ENCODE measurements around the gene PPP2R2B. TPM values are rescaled to one million over a fixed set of nuclear protein-coding genes. Genes with fewer than 3 reads are reported as not detected.
"Not testable (repeated sequence)": the region's sequence is repeated elsewhere in the genome, so short reads cannot be mapped to it uniquely, and the experiment has no call there.

The PPP2R2B gene
- total and polyA plus RNA-seq, 7 donors: 0.03 to 0.71 (median 0.11) TPM; not detected in 1

DNA sequence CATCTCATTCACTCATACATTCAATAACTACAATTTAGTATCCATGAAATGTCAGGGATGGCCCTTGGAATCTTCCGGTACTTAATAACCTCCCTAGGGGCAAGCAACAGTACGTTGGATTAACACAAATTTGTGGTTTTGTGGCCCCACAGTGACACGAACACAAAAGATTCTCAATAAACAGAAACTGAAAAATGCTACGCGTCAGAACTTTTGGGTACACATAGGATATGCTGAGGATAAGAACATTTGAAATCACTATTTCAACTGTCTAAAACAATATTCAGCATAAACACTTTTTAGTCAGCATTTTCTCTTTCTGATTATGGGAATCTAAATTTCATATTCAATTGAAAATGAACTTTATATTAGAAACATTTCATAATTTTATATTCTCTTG, 255.5 kb downstream of the PPP2R2B start:
- TF ChIP-seq, protein P1, sequence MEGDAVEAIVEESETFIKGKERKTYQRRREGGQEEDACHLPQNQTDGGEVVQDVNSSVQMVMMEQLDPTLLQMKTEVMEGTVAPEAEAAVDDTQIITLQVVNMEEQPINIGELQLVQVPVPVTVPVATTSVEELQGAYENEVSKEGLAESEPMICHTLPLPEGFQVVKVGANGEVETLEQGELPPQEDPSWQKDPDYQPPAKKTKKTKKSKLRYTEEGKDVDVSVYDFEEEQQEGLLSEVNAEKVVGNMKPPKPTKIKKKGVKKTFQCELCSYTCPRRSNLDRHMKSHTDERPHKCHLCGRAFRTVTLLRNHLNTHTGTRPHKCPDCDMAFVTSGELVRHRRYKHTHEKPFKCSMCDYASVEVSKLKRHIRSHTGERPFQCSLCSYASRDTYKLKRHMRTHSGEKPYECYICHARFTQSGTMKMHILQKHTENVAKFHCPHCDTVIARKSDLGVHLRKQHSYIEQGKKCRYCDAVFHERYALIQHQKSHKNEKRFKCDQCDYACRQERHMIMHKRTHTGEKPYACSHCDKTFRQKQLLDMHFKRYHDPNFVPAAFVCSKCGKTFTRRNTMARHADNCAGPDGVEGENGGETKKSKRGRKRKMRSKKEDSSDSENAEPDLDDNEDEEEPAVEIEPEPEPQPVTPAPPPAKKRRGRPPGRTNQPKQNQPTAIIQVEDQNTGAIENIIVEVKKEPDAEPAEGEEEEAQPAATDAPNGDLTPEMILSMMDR (IDR thresholded peaks at IDR 0.05): no peak

GRCh38 chr5:146622391-146622790, 256.2 kb downstream of the PPP2R2B start:
- peaks cover 0 to 2% (median 0%) of the 10 kb centered on the region in 3 donors for H3K27me3 ChIP-seq (ENCODE audit: insufficient read depth in 3 of 3, low read length in 2 of 3)

More for the DNA sequence above, 255.5 kb downstream of the PPP2R2B start:
- Histone ChIP-seq H3K27ac (no peak overlapping the region), H3K27me3 (ENCODE audit: insufficient read depth in 3 of 3, low read length in 2 of 3) (peaks cover 0 to 2% (median 0%) of the 10 kb centered on the region in 3 donors), H3K4me3 (no peak overlapping the region), H3K4me1 (no peaks in the 10 kb centered on the region), H3K36me3 (ENCODE audit: insufficient read depth in 1 of 2, low read depth in 1 of 2) (no peaks in the 10 kb centered on the region), H3K9me3 (no peaks in the 10 kb centered on the region)
- WGBS, 3 donors: 77 to 80% (median 78%) methylated on average over 5 of the region's 5 CpGs
- intact Hi-C loops (cut with DNase I): no loop called here
- ATAC-seq (no peak), DNase-seq (no peak)

DNA sequence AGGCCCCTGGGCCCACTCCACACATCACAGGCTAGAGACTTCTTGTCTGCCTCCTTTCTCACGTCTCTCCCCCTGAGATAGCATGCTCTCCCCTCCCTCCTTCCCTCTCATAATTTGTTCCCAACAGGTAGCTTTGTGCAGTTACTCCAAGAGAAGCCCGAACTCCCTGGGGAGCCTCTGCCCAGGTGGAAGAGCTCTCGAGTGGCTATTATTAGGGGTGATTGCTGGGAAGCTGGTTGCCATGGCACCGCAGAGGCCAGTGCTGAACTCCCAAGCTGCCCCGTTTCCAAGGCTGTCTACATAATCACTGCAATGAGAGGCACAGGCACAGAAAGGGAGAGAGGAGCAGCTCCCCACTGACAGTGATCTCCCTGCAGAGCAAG, 257.9 kb downstream of the PPP2R2B start:
- ATAC-seq (no peak), DNase-seq (no peak)
- no peaks in the 10 kb centered on the region for H3K4me1 ChIP-seq
- TF ChIP-seq, protein P1 (IDR thresholded peaks at IDR 0.05): no peak
- H3K9me3 ChIP-seq: peaks cover 3% of the 10 kb centered on the region
- 27 to 35% (median 30%) methylated on average over 5 of the region's 5 CpGs for WGBS, 3 donors
- intact Hi-C loops (cut with DNase I): no loop called here
- H3K36me3 ChIP-seq (ENCODE audit: insufficient read depth in 1 of 2, low read depth in 1 of 2): no peaks in the 10 kb centered on the region
- no peaks in the 10 kb centered on the region for H3K27me3 ChIP-seq (ENCODE audit: insufficient read depth in 3 of 3, low read length in 2 of 3)
- H3K27ac ChIP-seq: no peak overlapping the region
- H3K4me3 ChIP-seq: no peak overlapping the region

More at GRCh38 chr5:146622391-146622790, 256.2 kb downstream of the PPP2R2B start:
- no peak overlapping the region for H3K4me3 ChIP-seq
- no peak overlapping the region for H3K27ac ChIP-seq
- DNase-seq (no peak), ATAC-seq (no peak)
- 36 to 45% (median 39%) methylated on average over 1 of the region's 1 CpG for WGBS, 3 donors
- intact Hi-C loops (cut with DNase I): no loop called here
- no peaks in the 10 kb centered on the region for H3K4me1 ChIP-seq
- TF ChIP-seq, protein P1 (IDR thresholded peaks at IDR 0.05): no peak
- no peaks in the 10 kb centered on the region for H3K36me3 ChIP-seq (ENCODE audit: insufficient read depth in 1 of 2, low read depth in 1 of 2)
- no peaks in the 10 kb centered on the region for H3K9me3 ChIP-seq

DNA sequence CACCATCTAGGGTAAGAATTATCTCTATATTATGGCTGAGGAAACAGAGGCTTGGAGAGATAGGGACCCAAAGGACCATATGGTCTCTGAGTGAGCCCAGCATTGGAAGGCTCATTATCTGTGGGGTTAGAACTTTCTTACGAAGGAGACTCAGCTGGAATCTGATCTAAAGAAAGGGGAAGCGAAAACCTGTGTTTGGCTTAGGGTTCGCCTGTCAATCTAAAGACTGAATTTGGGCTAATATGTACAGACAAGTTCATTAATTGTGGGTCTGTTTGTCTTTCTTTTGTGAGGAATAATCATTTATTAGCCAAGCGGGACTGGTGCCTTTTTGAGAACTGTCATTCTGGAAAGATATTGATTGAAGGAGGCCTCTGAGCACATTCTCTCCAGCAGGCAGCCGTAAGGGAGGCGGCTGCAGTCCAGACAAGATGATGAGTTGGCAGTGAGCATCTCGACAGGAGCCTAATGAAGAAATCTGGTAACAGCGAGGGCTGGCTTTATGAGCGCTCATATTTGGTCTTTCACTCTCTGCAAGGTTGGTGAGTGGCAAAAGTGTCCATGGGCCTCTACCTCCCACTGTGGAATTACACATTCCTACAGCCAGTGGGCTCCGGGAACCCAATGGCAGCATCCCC, 258.4 kb downstream of the PPP2R2B start:
- Histone ChIP-seq H3K27me3 (ENCODE audit: insufficient read depth in 3 of 3, low read length in 2 of 3) (no peaks in the 10 kb centered on the region), H3K4me1 (no peaks in the 10 kb centered on the region), H3K4me3 (no peak overlapping the region), H3K27ac (no peak overlapping the region), H3K36me3 (ENCODE audit: insufficient read depth in 1 of 2, low read depth in 1 of 2) (no peaks in the 10 kb centered on the region), H3K9me3 (peaks cover 3% of the 10 kb centered on the region)
- no peak for ATAC-seq
- DNase-seq: no peak
- 73 to 80% (median 77%) methylated on average over 10 of the region's 10 CpGs for WGBS, 3 donors
- intact Hi-C loops (cut with DNase I): no loop called here
- TF ChIP-seq, protein P1 (IDR thresholded peaks at IDR 0.05): no peak

DNA sequence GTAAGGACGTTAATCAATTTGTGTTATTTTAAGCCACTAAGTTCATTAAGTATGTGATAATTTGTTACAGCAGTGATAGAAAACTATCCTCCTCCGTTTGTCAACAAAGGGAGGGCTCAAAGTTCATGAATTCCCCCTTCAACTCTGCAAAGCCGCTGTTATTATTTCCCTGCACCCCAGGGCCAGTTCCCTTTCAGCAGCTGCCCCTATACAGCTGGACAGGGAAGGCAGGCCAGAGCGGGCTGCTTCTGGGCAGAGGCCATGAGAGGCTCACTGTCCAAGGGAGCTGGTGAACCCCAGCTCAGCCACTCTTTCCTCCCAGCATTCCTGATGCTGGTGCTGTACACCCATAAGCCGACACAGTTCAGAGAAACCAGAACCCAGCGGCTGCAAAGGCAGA, 260.1 kb downstream of the PPP2R2B start:
- ATAC-seq: no peak
- 70 to 80% (median 74%) methylated on average over 6 of the region's 6 CpGs for WGBS, 3 donors
- H3K9me3 ChIP-seq: peaks cover 3% of the 10 kb centered on the region
- H3K27ac ChIP-seq: no peak overlapping the region
- no peak overlapping the region for H3K4me3 ChIP-seq
- intact Hi-C loops (cut with DNase I): no loop called here
- no peaks in the 10 kb centered on the region for H3K27me3 ChIP-seq (ENCODE audit: insufficient read depth in 3 of 3, low read length in 2 of 3)
- no peaks in the 10 kb centered on the region for H3K36me3 ChIP-seq (ENCODE audit: insufficient read depth in 1 of 2, low read depth in 1 of 2)
- TF ChIP-seq, protein P1 (IDR thresholded peaks at IDR 0.05): no peak
- DNase-seq: no peak
- H3K4me1 ChIP-seq: no peaks in the 10 kb centered on the region

DNA sequence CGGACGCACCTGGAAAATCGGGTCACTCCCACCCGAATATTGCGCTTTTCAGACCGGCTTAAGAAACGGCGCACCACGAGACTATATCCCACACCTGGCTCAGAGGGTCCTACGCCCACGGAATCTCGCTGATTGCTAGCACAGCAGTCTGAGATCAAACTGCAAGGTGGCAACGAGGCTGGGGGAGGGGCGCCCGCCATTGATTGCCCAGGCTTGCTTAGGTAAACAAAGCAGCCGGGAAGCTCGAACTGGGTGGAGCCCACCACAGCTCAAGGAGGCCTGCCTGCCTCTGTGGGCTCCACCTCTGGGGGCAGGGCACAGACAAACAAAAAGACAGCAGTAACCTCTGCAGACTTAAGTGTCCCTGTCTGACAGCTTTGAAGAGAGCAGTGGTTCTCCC, 268.8 kb downstream of the PPP2R2B start:
- H3K36me3 ChIP-seq (ENCODE audit: insufficient read depth in 1 of 2, low read depth in 1 of 2); H3K4me1 ChIP-seq; H3K27ac ChIP-seq; ATAC-seq; H3K4me3 ChIP-seq; H3K9me3 ChIP-seq; H3K27me3 ChIP-seq (ENCODE audit: insufficient read depth in 3 of 3, low read length in 2 of 3); intact Hi-C loops (cut with DNase I); DNase-seq: not testable (repeated sequence)
- 17 to 21% (median 20%) methylated on average over 5 to 6 of the region's 17 CpGs for WGBS, 3 donors
